Right atrium auricular region (tissue), 2 donors: ENCODE measurements around the gene RPA3. TPM values are rescaled to one million over a fixed set of nuclear protein-coding genes. Genes with fewer than 3 reads are reported as not detected.

ENCODE experiments used
- DNase-seq: peaks from one replicate; pipeline ENCODE4 v3.0.0-alpha.2; 2019; ENCODE audit warnings: low spot score
- H3K27ac ChIP-seq, 2 donors: fragments of 200-600 bp; sonication (generic); 1 replicate in 1 of 2; 2 replicates in 1 of 2; pipeline ENCODE4 v1.5.1; 2016 to 2019
- H3K27me3 ChIP-seq, 2 donors: fragments of 200-600 bp; sonication (generic); one replicate each; pipeline versions ENCODE4 v1.5.1 to v1.6.0; 2017 to 2019
- H3K36me3 ChIP-seq: fragments of 200-600 bp; sonication (generic); one replicate; pipeline ENCODE4 v1.5.1; 2016
- H3K4me1 ChIP-seq, 2 donors: fragments of 200-600 bp; sonication (generic); one replicate each; pipeline versions ENCODE4 v1.5.1 to v1.6.0; 2017 to 2019
- H3K4me3 ChIP-seq, 2 donors: fragments of 200-600 bp; sonication (generic); 1 replicate in 1 of 2; 2 replicates in 1 of 2; pipeline ENCODE4 v1.5.1; 2017 to 2019; ENCODE audit warnings: mild to moderate bottlenecking in 1 of 2, moderate library complexity in 1 of 2
- H3K9me3 ChIP-seq, 2 donors: fragments of 200-600 bp; sonication (generic); one replicate each; pipeline ENCODE4 v1.5.1; 2019
- total RNA-seq, 2 donors: library from RNA; depleted of rRNA; stranded (reverse); fragments of >200 nt; gene quantifications; one replicate each; pipeline ENCODE4 v1.1.0, GENCODE V29; 2016
- TF ChIP-seq, protein P1 (sequence below), 2 donors: fragments of 200-600 bp; sonication (generic); IDR thresholded peaks; one replicate each; pipeline ENCODE4 v1.5.1; 2019; ENCODE audit warnings: antibody characterized with exemption in 2 of 2

Gene RPA3
- total RNA-seq, 2 donors from 2014 or later: 15.6 to 18.0 TPM

DNA sequence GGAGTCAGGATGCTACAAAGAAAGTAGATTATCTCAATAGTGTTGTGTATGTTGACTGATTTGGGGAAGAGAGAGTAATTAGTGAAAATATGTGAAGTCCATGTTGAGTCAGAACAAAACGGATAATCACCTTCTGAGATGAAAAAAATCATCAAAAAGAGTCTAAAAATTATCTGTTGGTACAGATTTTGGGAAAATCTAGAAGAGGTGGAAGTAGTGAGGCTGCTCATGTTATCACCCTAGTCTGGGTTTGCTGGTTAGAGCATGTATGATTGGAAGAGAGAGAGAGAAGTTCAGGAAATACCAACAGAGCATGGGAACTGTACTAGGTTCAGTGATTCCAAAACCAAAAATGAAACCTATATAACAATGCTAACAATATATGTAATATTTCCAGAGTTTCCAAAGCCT lies 12.3 kb downstream of the RPA3 start:
- Histone ChIP-seq H3K27ac (no peak overlapping the region), H3K4me1 (peaks cover 0 to 18% of the 10 kb centered on the region in 2 donors), H3K9me3 (no peaks in the 10 kb centered on the region), H3K27me3 (no peaks in the 10 kb centered on the region), H3K4me3 (no peak overlapping the region), H3K36me3 (no peaks in the 10 kb centered on the region)
- TF ChIP-seq, protein P1, sequence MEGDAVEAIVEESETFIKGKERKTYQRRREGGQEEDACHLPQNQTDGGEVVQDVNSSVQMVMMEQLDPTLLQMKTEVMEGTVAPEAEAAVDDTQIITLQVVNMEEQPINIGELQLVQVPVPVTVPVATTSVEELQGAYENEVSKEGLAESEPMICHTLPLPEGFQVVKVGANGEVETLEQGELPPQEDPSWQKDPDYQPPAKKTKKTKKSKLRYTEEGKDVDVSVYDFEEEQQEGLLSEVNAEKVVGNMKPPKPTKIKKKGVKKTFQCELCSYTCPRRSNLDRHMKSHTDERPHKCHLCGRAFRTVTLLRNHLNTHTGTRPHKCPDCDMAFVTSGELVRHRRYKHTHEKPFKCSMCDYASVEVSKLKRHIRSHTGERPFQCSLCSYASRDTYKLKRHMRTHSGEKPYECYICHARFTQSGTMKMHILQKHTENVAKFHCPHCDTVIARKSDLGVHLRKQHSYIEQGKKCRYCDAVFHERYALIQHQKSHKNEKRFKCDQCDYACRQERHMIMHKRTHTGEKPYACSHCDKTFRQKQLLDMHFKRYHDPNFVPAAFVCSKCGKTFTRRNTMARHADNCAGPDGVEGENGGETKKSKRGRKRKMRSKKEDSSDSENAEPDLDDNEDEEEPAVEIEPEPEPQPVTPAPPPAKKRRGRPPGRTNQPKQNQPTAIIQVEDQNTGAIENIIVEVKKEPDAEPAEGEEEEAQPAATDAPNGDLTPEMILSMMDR (IDR thresholded peaks at IDR 0.05): no peak
- DNase-seq: no peak

DNA sequence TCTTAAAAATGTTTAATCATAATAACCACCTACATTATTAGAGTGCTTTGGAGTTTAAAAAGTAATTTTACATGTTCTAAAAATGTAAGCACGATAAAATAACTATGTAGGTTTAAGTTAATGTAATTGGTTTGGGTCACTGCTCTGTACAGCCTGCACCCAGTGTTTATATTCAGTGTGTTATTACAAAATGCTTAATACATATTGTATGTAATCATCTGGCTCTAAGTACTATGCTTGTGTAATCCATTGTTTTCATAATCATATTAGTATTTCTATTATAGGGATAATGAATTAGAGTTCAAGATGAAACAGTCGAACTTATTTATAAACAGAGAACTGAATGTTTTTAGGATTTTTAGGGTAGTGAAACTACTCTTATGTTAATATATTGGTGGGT lies 13.1 kb downstream of the RPA3 start:
- Histone ChIP-seq H3K9me3 (no peaks in the 10 kb centered on the region), H3K27me3 (no peaks in the 10 kb centered on the region), H3K4me1 (peaks cover 0 to 18% of the 10 kb centered on the region in 2 donors), H3K27ac (no peak overlapping the region), H3K4me3 (no peak overlapping the region), H3K36me3 (no peaks in the 10 kb centered on the region)
- DNase-seq: no peak
- TF ChIP-seq, protein P1 (IDR thresholded peaks at IDR 0.05): no peak

DNA sequence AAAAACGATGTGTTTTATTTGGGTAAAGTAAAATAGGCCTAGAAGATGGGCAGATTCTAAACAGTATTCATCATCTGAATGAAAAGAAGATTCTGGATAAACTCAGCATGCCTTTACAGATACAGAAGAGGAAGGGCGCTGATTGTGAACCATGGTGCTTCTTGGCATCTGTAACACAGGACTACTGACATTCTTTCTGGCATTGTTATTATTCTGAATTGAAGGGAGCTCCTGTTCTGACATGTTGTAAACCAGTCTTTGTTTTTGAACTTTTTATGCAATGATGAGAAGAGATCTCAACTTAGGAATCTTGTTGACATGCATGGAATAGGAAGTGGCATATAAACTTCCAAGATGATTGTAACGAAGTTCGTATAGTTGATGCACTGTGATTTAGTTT lies 13.5 kb downstream of the RPA3 start:
- no peaks in the 10 kb centered on the region for H3K9me3 ChIP-seq

DNA sequence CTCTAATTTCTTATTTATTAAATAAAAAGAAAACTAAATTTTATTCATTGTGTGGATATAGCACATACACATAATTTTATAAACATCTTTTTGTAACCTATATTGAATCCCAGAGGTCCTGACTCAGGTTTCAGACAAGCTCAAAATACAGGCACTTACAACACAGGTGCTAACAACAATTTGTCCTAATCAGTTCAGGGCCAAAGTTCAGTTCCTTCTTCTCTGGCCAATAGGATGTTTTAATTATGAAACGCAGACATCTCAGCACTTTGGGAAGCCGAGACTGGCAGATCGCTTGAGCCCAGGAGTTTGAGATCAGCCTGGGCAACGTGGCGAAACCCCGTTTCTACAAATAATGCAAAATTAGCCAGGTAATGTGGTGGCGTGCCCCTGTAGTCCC lies 15.0 kb downstream of the RPA3 start:
- DNase-seq: no peak
- Histone ChIP-seq H3K27me3 (no peaks in the 10 kb centered on the region), H3K4me1 (peaks cover 0 to 28% of the 10 kb centered on the region in 2 donors), H3K27ac (no peak overlapping the region), H3K36me3 (no peaks in the 10 kb centered on the region), H3K4me3 (no peak overlapping the region), H3K9me3 (no peaks in the 10 kb centered on the region)
- TF ChIP-seq, protein P1 (IDR thresholded peaks at IDR 0.05): no peak

More for the DNA sequence above, 13.5 kb downstream of the RPA3 start:
- no peak for DNase-seq
- H3K4me3 ChIP-seq: no peak overlapping the region
- no peaks in the 10 kb centered on the region for H3K27me3 ChIP-seq
- H3K4me1 ChIP-seq: peaks cover 0 to 18% of the 10 kb centered on the region in 2 donors
- TF ChIP-seq, protein P1 (IDR thresholded peaks at IDR 0.05): no peak
- H3K36me3 ChIP-seq: no peaks in the 10 kb centered on the region
- no peak overlapping the region for H3K27ac ChIP-seq

DNA sequence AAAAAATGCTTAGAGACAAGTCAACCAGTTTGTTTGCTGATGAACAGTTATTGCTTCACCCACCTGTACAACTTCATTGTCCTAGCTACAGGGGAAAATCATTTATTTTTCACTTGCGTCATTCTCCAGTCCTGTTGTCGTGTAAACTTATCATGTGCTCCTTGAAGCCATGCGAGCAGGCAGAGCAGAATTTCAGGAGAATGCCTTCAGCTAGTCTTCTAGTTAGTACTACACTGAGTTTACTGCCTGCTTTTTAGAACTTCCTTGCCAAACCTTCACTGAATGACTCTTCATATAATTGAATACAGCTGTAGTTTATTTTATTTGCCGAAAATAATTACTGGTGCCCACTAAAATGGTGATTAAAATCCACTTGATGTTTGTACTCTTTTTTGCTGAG lies 15.6 kb downstream of the RPA3 start:
- peaks cover 0 to 31% of the 10 kb centered on the region in 2 donors for H3K4me1 ChIP-seq
- TF ChIP-seq, protein P1 (IDR thresholded peaks at IDR 0.05): no peak
- H3K9me3 ChIP-seq: no peaks in the 10 kb centered on the region
- H3K4me3 ChIP-seq: no peak overlapping the region
- no peaks in the 10 kb centered on the region for H3K36me3 ChIP-seq
- H3K27me3 ChIP-seq: no peaks in the 10 kb centered on the region
- no peak for DNase-seq
- H3K27ac ChIP-seq: no peak overlapping the region

DNA sequence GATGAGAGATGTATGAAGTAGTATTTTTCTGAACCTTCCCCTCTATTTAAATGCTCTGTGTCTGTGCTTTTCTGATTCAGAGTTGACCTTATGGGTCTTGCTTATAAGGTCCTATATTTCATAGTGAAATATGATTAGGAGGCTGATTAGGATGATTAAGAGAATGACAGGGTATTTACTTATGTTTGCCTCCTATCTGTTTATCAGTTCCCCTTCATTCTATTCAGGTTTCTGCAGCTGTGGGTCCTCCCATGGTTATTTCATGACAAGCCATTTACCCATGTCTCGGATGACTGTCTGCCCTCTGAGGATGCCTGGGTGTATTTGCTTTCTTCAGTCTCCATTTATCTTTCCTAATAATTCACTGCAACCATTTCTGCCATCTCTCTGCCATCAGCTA lies 16.9 kb downstream of the RPA3 start:
- peaks cover 0 to 31% of the 10 kb centered on the region in 2 donors for H3K4me1 ChIP-seq
- H3K36me3 ChIP-seq: no peaks in the 10 kb centered on the region
- no peak overlapping the region for H3K27ac ChIP-seq
- TF ChIP-seq, protein P1 (IDR thresholded peaks at IDR 0.05): no peak
- H3K27me3 ChIP-seq: no peaks in the 10 kb centered on the region
- no peaks in the 10 kb centered on the region for H3K9me3 ChIP-seq
- no peak for DNase-seq
- H3K4me3 ChIP-seq: no peak overlapping the region
